ENCODE measurements around the gene VTN.

The VTN gene

GRCh38 chr17:28331891-28332420, 38.2 kb downstream of the VTN start:
- TF ChIP-seq ZC3H10 (CRISPR knock-in tag; IDR thresholded peaks at IDR 0.05) (no peak), PPARA (CRISPR knock-in tag; IDR thresholded peaks at IDR 0.05; ENCODE audit: borderline replicate concordance) (no peak), TOX (CRISPR knock-in tag; IDR thresholded peaks at IDR 0.05; ENCODE audit: borderline replicate concordance) (no peak), TSHZ2 (CRISPR knock-in tag; IDR thresholded peaks at IDR 0.05) (no peak), ZNF565 (CRISPR knock-in tag; conservative IDR thresholded peaks at IDR 0.05; ENCODE audit: low read depth) (no peak), ESRRG (CRISPR knock-in tag; IDR thresholded peaks at IDR 0.05) (no peak), ZNF70 (CRISPR knock-in tag; IDR thresholded peaks at IDR 0.05) (no peak), ZNF8 (CRISPR knock-in tag; IDR thresholded peaks at IDR 0.05) (no peak), POU6F1 (CRISPR knock-in tag; IDR thresholded peaks at IDR 0.05; ENCODE audit: borderline replicate concordance, low read depth) (no peak), ZFP3 (CRISPR knock-in tag; IDR thresholded peaks at IDR 0.05) (no peak), ARNTL (CRISPR knock-in tag; IDR thresholded peaks at IDR 0.05; ENCODE audit: borderline replicate concordance, low read depth) (no peak), GLIS3 (CRISPR knock-in tag; IDR thresholded peaks at IDR 0.05) (no peak), CSDC2 (CRISPR knock-in tag; IDR thresholded peaks at IDR 0.05) (no peak), PATZ1 (CRISPR knock-in tag; IDR thresholded peaks at IDR 0.05; ENCODE audit: borderline replicate concordance) (no peak), ISL1 (CRISPR knock-in tag; IDR thresholded peaks at IDR 0.05) (no peak), BACH2 (CRISPR knock-in tag; IDR thresholded peaks at IDR 0.05; ENCODE audit: borderline replicate concordance) (no peak), SNAI2 (CRISPR knock-in tag; IDR thresholded peaks at IDR 0.05) (no peak), ZFP30 (CRISPR knock-in tag; IDR thresholded peaks at IDR 0.05) (no peak), CSRNP3 (CRISPR knock-in tag; IDR thresholded peaks at IDR 0.05) (no peak), RARB (CRISPR knock-in tag; IDR thresholded peaks at IDR 0.05) (no peak)
- no peak for ATAC-seq

- no peak for TF ChIP-seq PATZ1 (CRISPR knock-in tag; IDR thresholded peaks at IDR 0.05; ENCODE audit: borderline replicate concordance)
- TF ChIP-seq ISL1 (CRISPR knock-in tag; IDR thresholded peaks at IDR 0.05): no peak
- no peak for ATAC-seq
Measured at GRCh38 chr17:28330671-28331070, 39.4 kb downstream of the VTN start.

GRCh38 chr17:28328325-28328724, 41.8 kb downstream of the VTN start:
- TF ChIP-seq ZNF565 (CRISPR knock-in tag; conservative IDR thresholded peaks at IDR 0.05; ENCODE audit: low read depth) (no peak), BACH2 (CRISPR knock-in tag; IDR thresholded peaks at IDR 0.05; ENCODE audit: borderline replicate concordance) (no peak), CREB5 (CRISPR knock-in tag; IDR thresholded peaks at IDR 0.05; ENCODE audit: low read depth) (no peak), ZC3H10 (CRISPR knock-in tag; IDR thresholded peaks at IDR 0.05) (no peak), OSR1 (CRISPR knock-in tag; IDR thresholded peaks at IDR 0.05) (no peak), ZFP3 (CRISPR knock-in tag; IDR thresholded peaks at IDR 0.05) (no peak), ARNTL (CRISPR knock-in tag; IDR thresholded peaks at IDR 0.05; ENCODE audit: borderline replicate concordance, low read depth) (no peak), POU6F1 (CRISPR knock-in tag; IDR thresholded peaks at IDR 0.05; ENCODE audit: borderline replicate concordance, low read depth) (no peak), GLIS3 (CRISPR knock-in tag; IDR thresholded peaks at IDR 0.05) (no peak), SNAI2 (CRISPR knock-in tag; IDR thresholded peaks at IDR 0.05) (no peak), ZNF8 (CRISPR knock-in tag; IDR thresholded peaks at IDR 0.05) (no peak)
- no peak for ATAC-seq

Data from SK-N-SH treated with all-trans-retinoic acid at 6 μM for 48 hours (cell line).